HepG2 (cell line): ENCODE results near the gene LAMB4. TPM values are rescaled to one million over a fixed set of nuclear protein-coding genes. Genes with fewer than 3 reads are reported as not detected.

Experiments used
- ATAC-seq: fragments of 200-7000 bp; cut with Tn5 transposase; 3 replicates; pipeline ENCODE4 v1.9.1; 2020; ENCODE audit warnings: mild to moderate bottlenecking, moderate library complexity
- BruUV-seq: library from RNA; stranded (reverse); fragments of 400-500 nt; replicated peaks from 2 replicates; lab custom pipeline; 2021; lab: Mats Ljungman, UMichigan
- CTCF ChIA-PET: fragments of 300-600 bp; formaldehyde crosslinking; extraction: SDS; loops from one replicate; lab custom pipeline; 2021; ENCODE audit warnings: low total read pairs, inconsistent platforms, low intra/inter-chr PET ratio; lab: Yijun Ruan, JAX
- POLR2A ChIA-PET: fragments of 350-600 bp; sonication (Branson Sonifier 250); formaldehyde crosslinking; loops from one replicate; lab custom pipeline; 2020; ENCODE audit warnings: antibody characterized with exemption, inconsistent platforms; lab: Yijun Ruan, JAX
- DNase-seq: peaks from one replicate; pipeline ENCODE4 v3.0.0-alpha.2; 2015; ENCODE audit warnings: low spot score
- FAIRE-seq: peaks from 3 replicates; lab custom pipeline; 2011; peaks lifted over from hg19 to GRCh38; lab: Jason Lieb, UNC
- H2AFZ ChIP-seq: one replicate; pipeline ENCODE4 v1.6.1; 2011; ENCODE audit warnings: low read length, inconsistent platforms
- H3K27ac ChIP-seq: fragments of 300-600 bp; 3 replicates; pipeline ENCODE4 v1.8.0; 2011; ENCODE audit warnings: mixed run types, mild to moderate bottlenecking, mixed read lengths, low read length, inconsistent platforms; ENCODE audit not compliant: insufficient read depth; ENCODE audit errors: extremely low read length
- H3K27me3 ChIP-seq, 2 experiments: fragments of 200-600 bp in 1 of 2; 2 replicates in 1 of 2; 3 replicates in 1 of 2; pipeline versions ENCODE4 v1.6.0 to v1.8.0; 2011; ENCODE audit warnings: low read length in 2 of 2, mild to moderate bottlenecking in 2 of 2, moderate library complexity in 2 of 2, inconsistent platforms in 1 of 2; ENCODE audit not compliant: insufficient read depth in 2 of 2, control insufficient read depth in 1 of 2
- H3K36me3 ChIP-seq, 2 experiments: fragments of 200-600 bp in 1 of 2; replicated peaks in 1 of 2; 2 replicates in 1 of 2; 3 replicates in 1 of 2; pipeline versions ENCODE4 v1.5.1 to v1.8.0; 2011; ENCODE audit warnings: low read length in 2 of 2, inconsistent platforms in 1 of 2; ENCODE audit not compliant: insufficient read depth in 2 of 2, control insufficient read depth in 1 of 2
- H3K4me1 ChIP-seq: 2 replicates; pipeline ENCODE4 v1.5.1; 2012; ENCODE audit warnings: low read length, inconsistent platforms; ENCODE audit not compliant: insufficient read depth
- H3K4me2 ChIP-seq: 2 replicates; pipeline ENCODE4 v1.6.0; 2011; ENCODE audit warnings: low read depth, low read length, inconsistent platforms
- H3K4me3 ChIP-seq, 3 experiments: fragments of 200-600 bp in 1 of 3; sonication (generic), shearing (Covaris generic) in 1 of 3; replicated peaks in 1 of 3; 2 replicates each; pipeline ENCODE4 v1.5.1; 2011 to 2016; ENCODE audit warnings: low read length in 3 of 3, inconsistent platforms in 2 of 3, low read depth in 2 of 3, mild to moderate bottlenecking in 2 of 3, control low read depth in 1 of 3, mixed read lengths in 1 of 3; ENCODE audit not compliant: insufficient read depth in 1 of 3
- H3K79me2 ChIP-seq: one replicate; pipeline ENCODE4 v1.6.1; 2011; ENCODE audit warnings: low read length, inconsistent platforms; ENCODE audit not compliant: insufficient read depth
- H3K9ac ChIP-seq: 2 replicates; pipeline ENCODE4 v1.6.0; 2011; ENCODE audit warnings: mild to moderate bottlenecking, low read depth, low read length, inconsistent platforms; ENCODE audit not compliant: insufficient read depth
- H3K9me3 ChIP-seq: 2 replicates; pipeline ENCODE4 v1.5.1; 2012; ENCODE audit warnings: mild to moderate bottlenecking, low read length
- H4K20me1 ChIP-seq: 2 replicates; pipeline ENCODE4 v1.6.0; 2011; ENCODE audit warnings: inconsistent platforms, mild to moderate bottlenecking, low read length, moderate library complexity; ENCODE audit not compliant: insufficient read depth
- ATF7-NPFF ChIP-seq: sonication (generic); formaldehyde crosslinking; IDR thresholded peaks from 2 replicates; pipeline ENCODE4 v1.8.1; 2023; ENCODE audit warnings: mild to moderate bottlenecking, low read depth, missing genetic modification reagents, moderate library complexity
- DR1 ChIP-seq: sonication (generic); formaldehyde crosslinking; IDR thresholded peaks from 2 replicates; pipeline ENCODE4 v1.8.0; 2021; ENCODE audit warnings: mild to moderate bottlenecking, missing genetic modification reagents, inconsistent platforms
- MLLT10 ChIP-seq: sonication (generic); formaldehyde crosslinking; IDR thresholded peaks from 2 replicates; pipeline ENCODE4 v1.4.0; 2020; ENCODE audit warnings: missing genetic modification reagents
- MXD4 ChIP-seq: IDR thresholded peaks from 2 replicates; pipeline ENCODE4 v1.6.1; 2016; ENCODE audit warnings: mild to moderate bottlenecking, missing biosample characterization, missing genetic modification reagents
- POGZ ChIP-seq: sonication (generic); formaldehyde crosslinking; IDR thresholded peaks from 2 replicates; pipeline ENCODE4 v1.4.0; 2020; ENCODE audit warnings: mild to moderate bottlenecking, missing genetic modification reagents
- PRMT3 ChIP-seq: sonication (generic); formaldehyde crosslinking; IDR thresholded peaks from 2 replicates; pipeline ENCODE4 v1.8.1; 2022; ENCODE audit warnings: low read depth, mild to moderate bottlenecking, moderate library complexity, missing genetic modification reagents, borderline replicate concordance
- SKIL ChIP-seq: sonication (generic); formaldehyde crosslinking; IDR thresholded peaks from 2 replicates; pipeline ENCODE4 v1.8.0; 2022; ENCODE audit warnings: missing genetic modification reagents, mild to moderate bottlenecking, moderate library complexity, borderline replicate concordance
- ZNF224 ChIP-seq: sonication (generic); formaldehyde crosslinking; IDR thresholded peaks from 2 replicates; pipeline ENCODE4 v1.5.0; 2020; ENCODE audit warnings: mild to moderate bottlenecking, missing genetic modification reagents
- ZNF354B ChIP-seq: sonication (generic); formaldehyde crosslinking; IDR thresholded peaks from 2 replicates; pipeline ENCODE4 v1.8.0; 2022; ENCODE audit warnings: mild to moderate bottlenecking, missing genetic modification reagents
- ZNF570 ChIP-seq: sonication (generic); formaldehyde crosslinking; IDR thresholded peaks from 2 replicates; pipeline ENCODE4 v1.4.0; 2020; ENCODE audit warnings: mild to moderate bottlenecking, missing genetic modification reagents, borderline replicate concordance
- ZNF597 ChIP-seq: sonication (generic); formaldehyde crosslinking; IDR thresholded peaks from 2 replicates; pipeline ENCODE4 v1.5.0; 2020; ENCODE audit warnings: missing genetic modification reagents
- ZNF7 ChIP-seq: IDR thresholded peaks from 2 replicates; pipeline ENCODE4 v1.6.1; 2016; ENCODE audit warnings: missing biosample characterization, missing genetic modification reagents
- ZZZ3 ChIP-seq: sonication (generic); formaldehyde crosslinking; IDR thresholded peaks from 2 replicates; pipeline ENCODE4 v1.4.0; 2020; ENCODE audit warnings: missing genetic modification reagents, mild to moderate bottlenecking, borderline replicate concordance
- WGBS: methylation state at CpG from one replicate; pipeline ENCODE4 v1.1.6; 2017; ENCODE audit warnings: low lambda C conversion rate; 5-methylcytosine and 5-hydroxymethylcytosine counted together
- in situ Hi-C: cut with HindIII; loops from 2 replicates; pipeline ENCODE4 v1.10.0; 2017; ENCODE audit warnings: low pct_unique_long_range_greater_than_20kb; ENCODE audit not compliant: extremely low pct_ligation_motif_present
- intact Hi-C: fragments of 100-400 bp; cut with micrococcal nuclease; formaldehyde crosslinking; loops from one replicate; pipeline ENCODE4 v1.10.0; 2022; ENCODE audit not compliant: unreplicated experiment
- polyA plus RNA-seq, 8 experiments: library from polyadenylated mRNA; depleted of rRNA in 3 of 8; stranded (reverse) in 7 of 8; unstranded in 1 of 8; fragments of >200 nt; fragmentation: Illumina TruSeq in 4 of 8; extraction: Trizol in 4 of 8; gene quantifications; 2 replicates each; pipeline versions ENCODE4 v1.2.1 to v1.2.3, GENCODE V29; 2011 to 2016; ENCODE audit warnings: low read depth in 4 of 8, missing spikeins in 1 of 8, mixed read lengths in 1 of 8; ENCODE audit not compliant: insufficient read depth in 1 of 8
- total RNA-seq, 5 experiments: library from RNA; depleted of rRNA; stranded (reverse); fragments of >200 nt; fragmentation: Illumina TruSeq; extraction: Trizol; gene quantifications; 2 replicates each; pipeline ENCODE4 v1.2.3, GENCODE V29; 2016; ENCODE audit warnings: low read depth in 1 of 5
- TF ChIP-seq, protein P1 (sequence below): sonication (generic); formaldehyde crosslinking; IDR thresholded peaks from 2 replicates; pipeline ENCODE4 v1.8.1; 2022; ENCODE audit warnings: low read depth, mild to moderate bottlenecking, missing genetic modification reagents
- TF ChIP-seq, protein P2 (sequence below): sonication (generic); formaldehyde crosslinking; IDR thresholded peaks from 2 replicates; pipeline ENCODE4 v1.4.0; 2020; ENCODE audit warnings: missing genetic modification reagents, borderline replicate concordance

Gene LAMB4
- total and polyA plus RNA-seq, 2 of the 13 experiments (the other 11 are each of a cell fraction or from before 2014, with no cell fraction given) = 0.05 TPM; not detected in 1

- BruUV-seq = no TSS peak
- CTCF ChIA-PET = no interaction called here
- TF ChIP-seq PRMT3 (no peak), ZZZ3 (no peak), ATF7-NPFF (CRISPR knock-in tag) (no peak), ZNF7 (CRISPR knock-in tag) (no peak), MXD4 (CRISPR knock-in tag) (no peak), POGZ (no peak), ZNF354B (CRISPR knock-in tag) (no peak), MLLT10 (CRISPR knock-in tag) (no peak), ZNF224 (CRISPR knock-in tag) (no peak), DR1 (CRISPR knock-in tag) (no peak), ZNF597 (CRISPR knock-in tag) (no peak), ZNF570 (CRISPR knock-in tag) (no peak), SKIL (CRISPR knock-in tag) (no peak)
- TF ChIP-seq, protein P1, sequence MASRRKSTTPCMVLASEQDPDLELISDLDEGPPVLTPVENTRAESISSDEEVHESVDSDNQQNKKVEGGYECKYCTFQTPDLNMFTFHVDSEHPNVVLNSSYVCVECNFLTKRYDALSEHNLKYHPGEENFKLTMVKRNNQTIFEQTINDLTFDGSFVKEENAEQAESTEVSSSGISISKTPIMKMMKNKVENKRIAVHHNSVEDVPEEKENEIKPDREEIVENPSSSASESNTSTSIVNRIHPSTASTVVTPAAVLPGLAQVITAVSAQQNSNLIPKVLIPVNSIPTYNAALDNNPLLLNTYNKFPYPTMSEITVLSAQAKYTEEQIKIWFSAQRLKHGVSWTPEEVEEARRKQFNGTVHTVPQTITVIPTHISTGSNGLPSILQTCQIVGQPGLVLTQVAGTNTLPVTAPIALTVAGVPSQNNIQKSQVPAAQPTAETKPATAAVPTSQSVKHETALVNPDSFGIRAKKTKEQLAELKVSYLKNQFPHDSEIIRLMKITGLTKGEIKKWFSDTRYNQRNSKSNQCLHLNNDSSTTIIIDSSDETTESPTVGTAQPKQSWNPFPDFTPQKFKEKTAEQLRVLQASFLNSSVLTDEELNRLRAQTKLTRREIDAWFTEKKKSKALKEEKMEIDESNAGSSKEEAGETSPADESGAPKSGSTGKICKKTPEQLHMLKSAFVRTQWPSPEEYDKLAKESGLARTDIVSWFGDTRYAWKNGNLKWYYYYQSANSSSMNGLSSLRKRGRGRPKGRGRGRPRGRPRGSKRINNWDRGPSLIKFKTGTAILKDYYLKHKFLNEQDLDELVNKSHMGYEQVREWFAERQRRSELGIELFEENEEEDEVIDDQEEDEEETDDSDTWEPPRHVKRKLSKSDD (CRISPR knock-in tag) = no peak
- TF ChIP-seq, protein P2, sequence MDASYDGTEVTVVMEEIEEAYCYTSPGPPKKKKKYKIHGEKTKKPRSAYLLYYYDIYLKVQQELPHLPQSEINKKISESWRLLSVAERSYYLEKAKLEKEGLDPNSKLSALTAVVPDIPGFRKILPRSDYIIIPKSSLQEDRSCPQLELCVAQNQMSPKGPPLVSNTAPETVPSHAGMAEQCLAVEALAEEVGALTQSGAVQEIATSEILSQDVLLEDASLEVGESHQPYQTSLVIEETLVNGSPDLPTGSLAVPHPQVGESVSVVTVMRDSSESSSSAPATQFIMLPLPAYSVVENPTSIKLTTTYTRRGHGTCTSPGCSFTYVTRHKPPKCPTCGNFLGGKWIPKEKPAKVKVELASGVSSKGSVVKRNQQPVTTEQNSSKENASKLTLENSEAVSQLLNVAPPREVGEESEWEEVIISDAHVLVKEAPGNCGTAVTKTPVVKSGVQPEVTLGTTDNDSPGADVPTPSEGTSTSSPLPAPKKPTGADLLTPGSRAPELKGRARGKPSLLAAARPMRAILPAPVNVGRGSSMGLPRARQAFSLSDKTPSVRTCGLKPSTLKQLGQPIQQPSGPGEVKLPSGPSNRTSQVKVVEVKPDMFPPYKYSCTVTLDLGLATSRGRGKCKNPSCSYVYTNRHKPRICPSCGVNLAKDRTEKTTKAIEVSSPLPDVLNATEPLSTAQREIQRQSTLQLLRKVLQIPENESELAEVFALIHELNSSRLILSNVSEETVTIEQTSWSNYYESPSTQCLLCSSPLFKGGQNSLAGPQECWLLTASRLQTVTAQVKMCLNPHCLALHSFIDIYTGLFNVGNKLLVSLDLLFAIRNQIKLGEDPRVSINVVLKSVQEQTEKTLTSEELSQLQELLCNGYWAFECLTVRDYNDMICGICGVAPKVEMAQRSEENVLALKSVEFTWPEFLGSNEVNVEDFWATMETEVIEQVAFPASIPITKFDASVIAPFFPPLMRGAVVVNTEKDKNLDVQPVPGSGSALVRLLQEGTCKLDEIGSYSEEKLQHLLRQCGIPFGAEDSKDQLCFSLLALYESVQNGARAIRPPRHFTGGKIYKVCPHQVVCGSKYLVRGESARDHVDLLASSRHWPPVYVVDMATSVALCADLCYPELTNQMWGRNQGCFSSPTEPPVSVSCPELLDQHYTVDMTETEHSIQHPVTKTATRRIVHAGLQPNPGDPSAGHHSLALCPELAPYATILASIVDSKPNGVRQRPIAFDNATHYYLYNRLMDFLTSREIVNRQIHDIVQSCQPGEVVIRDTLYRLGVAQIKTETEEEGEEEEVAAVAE (CRISPR knock-in tag) = no peak
Measured at GRCh38 chr7:107981466-107981865, 148.7 kb downstream of the LAMB4 start.

More at GRCh38 chr7:107981466-107981865, 148.7 kb downstream of the LAMB4 start:
- ATAC-seq = no peak
- in situ Hi-C loops = no loop called here
- Histone ChIP-seq H3K36me3 (peaks cover 22 to 73% of the 10 kb centered on the region in 2 experiments), H4K20me1 (no peaks in the 10 kb centered on the region), H3K79me2 (no peaks in the 10 kb centered on the region), H3K4me3 (no peak overlapping the region), H3K9me3 (no peaks in the 10 kb centered on the region), H3K4me2 (no peak overlapping the region), H3K4me1 (peaks cover 4% of the 10 kb centered on the region; the same call in 1 of the 2 replicates), H3K9ac (no peak overlapping the region), H3K27ac (no peak overlapping the region), H3K27me3 (no peaks in the 10 kb centered on the region), H2AFZ (no peak overlapping the region)
- DNase-seq = no peak
- POLR2A ChIA-PET = no interaction called here
- intact Hi-C loops = no loop called here
- 70% methylated on average over 4 of the region's 4 CpGs for WGBS
- FAIRE-seq = no peak
